COLO829 (cell line): ENCODE measurements around the gene SPSB1.

Experiments used
- DNase-seq: peaks from one replicate; pipeline ENCODE4 v3.0.0; 2012; ENCODE audit warnings: low spot score

The SPSB1 gene

GRCh38 chr1:9300573-9300972, 7.9 kb downstream of the SPSB1 start:
- DNase-seq = no peak

GRCh38 chr1:9302745-9303524, 10.2 kb downstream of the SPSB1 start:
- peak; percentile 72 for DNase-seq

- no peak for DNase-seq
Measured at GRCh38 chr1:9303916-9304315, 11.2 kb downstream of the SPSB1 start.

GRCh38 chr1:9305216-9305615, 12.5 kb downstream of the SPSB1 start:
- DNase-seq = no peak

- no peak for DNase-seq
Measured at GRCh38 chr1:9306006-9306405, 13.3 kb downstream of the SPSB1 start.

- DNase-seq = no peak
Measured at GRCh38 chr1:9307303-9307702, 14.6 kb downstream of the SPSB1 start.

- no peak for DNase-seq
Measured at GRCh38 chr1:9308236-9308785, 15.6 kb downstream of the SPSB1 start.

GRCh38 chr1:9309080-9309479, 16.4 kb downstream of the SPSB1 start:
- DNase-seq = no peak

GRCh38 chr1:9309991-9310390, 17.3 kb downstream of the SPSB1 start:
- DNase-seq = no peak

GRCh38 chr1:9311029-9311428, 18.3 kb downstream of the SPSB1 start:
- DNase-seq = no peak

GRCh38 chr1:9311479-9311878, 18.8 kb downstream of the SPSB1 start:
- DNase-seq = no peak

GRCh38 chr1:9312168-9312720, 19.6 kb downstream of the SPSB1 start:
- no peak for DNase-seq

- DNase-seq = no peak
Measured at GRCh38 chr1:9313576-9313975, 20.9 kb downstream of the SPSB1 start.

- no peak for DNase-seq
Measured at GRCh38 chr1:9314111-9314510, 21.4 kb downstream of the SPSB1 start.

- no peak for DNase-seq
Measured at GRCh38 chr1:9314711-9315379, 22.2 kb downstream of the SPSB1 start.

GRCh38 chr1:9315411-9316079, 22.9 kb downstream of the SPSB1 start:
- peak; percentile 71 for DNase-seq

GRCh38 chr1:9316080-9316444, 23.4 kb downstream of the SPSB1 start:
- DNase-seq = no peak

- DNase-seq = no peak
Measured at GRCh38 chr1:9316512-9316911, 23.8 kb downstream of the SPSB1 start.

- no peak for DNase-seq
Measured at GRCh38 chr1:9317072-9317471, 24.4 kb downstream of the SPSB1 start.

GRCh38 chr1:9317591-9318417, 25.1 kb downstream of the SPSB1 start:
- DNase-seq = no peak

GRCh38 chr1:9319208-9319788, 26.6 kb downstream of the SPSB1 start:
- no peak for DNase-seq
